ENCODE measurements around the gene COLEC11.

DNA sequence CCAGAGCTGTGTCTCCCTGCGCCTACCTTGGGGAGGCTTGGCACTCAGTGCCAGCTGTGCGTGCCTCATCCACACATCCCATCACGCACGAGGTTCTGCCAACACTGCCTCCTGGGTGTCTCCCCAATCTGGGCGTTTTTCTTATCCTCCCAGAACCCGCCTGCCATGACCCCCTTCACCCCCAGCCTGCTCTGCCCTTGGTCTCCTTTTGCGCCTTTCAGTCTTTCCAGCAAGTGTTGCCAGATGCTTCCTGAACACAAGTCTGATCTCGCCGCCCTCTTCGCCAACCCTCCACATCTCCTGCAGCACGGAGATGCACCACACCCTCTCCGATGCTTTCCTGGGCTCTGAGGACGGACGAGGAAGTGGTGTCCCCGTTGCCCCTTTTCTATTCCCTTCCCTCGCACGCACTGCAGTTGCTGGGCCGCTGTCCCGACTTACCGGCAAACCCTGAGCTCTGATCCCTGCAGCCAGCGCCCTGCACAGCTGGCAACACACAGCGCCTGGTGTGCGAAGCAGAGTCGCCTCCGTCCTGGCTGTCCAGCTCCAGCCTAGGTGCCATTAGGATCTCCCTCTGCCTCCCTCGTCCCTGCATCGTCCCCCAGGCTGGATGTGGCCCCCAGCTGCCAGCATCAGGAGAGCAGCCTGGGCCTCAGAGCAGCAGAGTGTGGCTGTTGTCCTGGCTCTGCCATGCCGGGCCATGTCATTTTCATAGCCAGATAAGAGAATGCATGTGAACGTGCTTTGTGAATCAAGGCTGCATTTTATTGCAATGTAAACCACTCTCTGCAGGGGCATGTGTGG lies 40.5 kb downstream of the COLEC11 start:
- TF ChIP-seq, protein P1, sequence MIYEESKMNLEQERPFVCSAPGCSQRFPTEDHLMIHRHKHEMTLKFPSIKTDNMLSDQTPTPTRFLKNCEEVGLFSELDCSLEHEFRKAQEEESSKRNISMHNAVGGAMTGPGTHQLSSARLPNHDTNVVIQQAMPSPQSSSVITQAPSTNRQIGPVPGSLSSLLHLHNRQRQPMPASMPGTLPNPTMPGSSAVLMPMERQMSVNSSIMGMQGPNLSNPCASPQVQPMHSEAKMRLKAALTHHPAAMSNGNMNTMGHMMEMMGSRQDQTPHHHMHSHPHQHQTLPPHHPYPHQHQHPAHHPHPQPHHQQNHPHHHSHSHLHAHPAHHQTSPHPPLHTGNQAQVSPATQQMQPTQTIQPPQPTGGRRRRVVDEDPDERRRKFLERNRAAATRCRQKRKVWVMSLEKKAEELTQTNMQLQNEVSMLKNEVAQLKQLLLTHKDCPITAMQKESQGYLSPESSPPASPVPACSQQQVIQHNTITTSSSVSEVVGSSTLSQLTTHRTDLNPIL (CRISPR knock-in tag; IDR thresholded peaks at IDR 0.05; ENCODE audit: low read depth), result no peak
- TF ChIP-seq BACH2 (CRISPR knock-in tag; IDR thresholded peaks at IDR 0.05; ENCODE audit: borderline replicate concordance) (no peak), ZNF8 (CRISPR knock-in tag; IDR thresholded peaks at IDR 0.05) (no peak)
- TF ChIP-seq, protein P2, sequence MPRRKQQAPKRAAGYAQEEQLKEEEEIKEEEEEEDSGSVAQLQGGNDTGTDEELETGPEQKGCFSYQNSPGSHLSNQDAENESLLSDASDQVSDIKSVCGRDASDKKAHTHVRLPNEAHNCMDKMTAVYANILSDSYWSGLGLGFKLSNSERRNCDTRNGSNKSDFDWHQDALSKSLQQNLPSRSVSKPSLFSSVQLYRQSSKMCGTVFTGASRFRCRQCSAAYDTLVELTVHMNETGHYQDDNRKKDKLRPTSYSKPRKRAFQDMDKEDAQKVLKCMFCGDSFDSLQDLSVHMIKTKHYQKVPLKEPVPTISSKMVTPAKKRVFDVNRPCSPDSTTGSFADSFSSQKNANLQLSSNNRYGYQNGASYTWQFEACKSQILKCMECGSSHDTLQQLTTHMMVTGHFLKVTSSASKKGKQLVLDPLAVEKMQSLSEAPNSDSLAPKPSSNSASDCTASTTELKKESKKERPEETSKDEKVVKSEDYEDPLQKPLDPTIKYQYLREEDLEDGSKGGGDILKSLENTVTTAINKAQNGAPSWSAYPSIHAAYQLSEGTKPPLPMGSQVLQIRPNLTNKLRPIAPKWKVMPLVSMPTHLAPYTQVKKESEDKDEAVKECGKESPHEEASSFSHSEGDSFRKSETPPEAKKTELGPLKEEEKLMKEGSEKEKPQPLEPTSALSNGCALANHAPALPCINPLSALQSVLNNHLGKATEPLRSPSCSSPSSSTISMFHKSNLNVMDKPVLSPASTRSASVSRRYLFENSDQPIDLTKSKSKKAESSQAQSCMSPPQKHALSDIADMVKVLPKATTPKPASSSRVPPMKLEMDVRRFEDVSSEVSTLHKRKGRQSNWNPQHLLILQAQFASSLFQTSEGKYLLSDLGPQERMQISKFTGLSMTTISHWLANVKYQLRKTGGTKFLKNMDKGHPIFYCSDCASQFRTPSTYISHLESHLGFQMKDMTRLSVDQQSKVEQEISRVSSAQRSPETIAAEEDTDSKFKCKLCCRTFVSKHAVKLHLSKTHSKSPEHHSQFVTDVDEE (CRISPR knock-in tag; IDR thresholded peaks at IDR 0.05), result no peak
- TF ChIP-seq, protein P3, sequence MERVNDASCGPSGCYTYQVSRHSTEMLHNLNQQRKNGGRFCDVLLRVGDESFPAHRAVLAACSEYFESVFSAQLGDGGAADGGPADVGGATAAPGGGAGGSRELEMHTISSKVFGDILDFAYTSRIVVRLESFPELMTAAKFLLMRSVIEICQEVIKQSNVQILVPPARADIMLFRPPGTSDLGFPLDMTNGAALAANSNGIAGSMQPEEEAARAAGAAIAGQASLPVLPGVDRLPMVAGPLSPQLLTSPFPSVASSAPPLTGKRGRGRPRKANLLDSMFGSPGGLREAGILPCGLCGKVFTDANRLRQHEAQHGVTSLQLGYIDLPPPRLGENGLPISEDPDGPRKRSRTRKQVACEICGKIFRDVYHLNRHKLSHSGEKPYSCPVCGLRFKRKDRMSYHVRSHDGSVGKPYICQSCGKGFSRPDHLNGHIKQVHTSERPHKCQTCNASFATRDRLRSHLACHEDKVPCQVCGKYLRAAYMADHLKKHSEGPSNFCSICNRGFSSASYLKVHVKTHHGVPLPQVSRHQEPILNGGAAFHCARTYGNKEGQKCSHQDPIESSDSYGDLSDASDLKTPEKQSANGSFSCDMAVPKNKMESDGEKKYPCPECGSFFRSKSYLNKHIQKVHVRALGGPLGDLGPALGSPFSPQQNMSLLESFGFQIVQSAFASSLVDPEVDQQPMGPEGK (CRISPR knock-in tag; IDR thresholded peaks at IDR 0.05; ENCODE audit: borderline replicate concordance), result no peak
